ENCODE data around the gene MBD3L1.

GRCh38 chr19:8880868-8881488, 48.8 kb downstream of the MBD3L1 start:
- TF ChIP-seq EZH2 (IDR thresholded peaks at IDR 0.05; ENCODE audit: low read depth) (no peak), CTCF (conservative IDR thresholded peaks at IDR 0.05) (no peak)

All from PC-9 (cell line).